IPS DF 6.9 (cell line): ENCODE measurements around the gene LIF.

Experiments
- DNase-seq: peaks from one replicate; pipeline ENCODE4 v3.0.0-alpha.2; 2013; ENCODE audit warnings: low read depth, low spot score
- H3K27ac ChIP-seq: one replicate; pipeline ENCODE4 v1.5.1; 2013; ENCODE audit warnings: low read length, control low read depth
- H3K27me3 ChIP-seq: 2 replicates; pipeline ENCODE4 v1.6.1; 2013; ENCODE audit warnings: mild to moderate bottlenecking, low read length; ENCODE audit not compliant: control insufficient read depth, insufficient read depth
- H3K36me3 ChIP-seq: 2 replicates; pipeline ENCODE4 v1.6.1; 2013; ENCODE audit warnings: low read length; ENCODE audit not compliant: control insufficient read depth, insufficient read depth
- H3K4me1 ChIP-seq: 2 replicates; pipeline ENCODE4 v1.6.1; 2013; ENCODE audit warnings: low read length; ENCODE audit not compliant: control insufficient read depth, insufficient read depth
- H3K4me3 ChIP-seq: 2 replicates; pipeline ENCODE4 v1.5.1; 2013; ENCODE audit warnings: mild to moderate bottlenecking, low read length
- H3K9me3 ChIP-seq: 2 replicates; pipeline ENCODE4 v1.6.1; 2013; ENCODE audit warnings: low read length, inconsistent platforms; ENCODE audit not compliant: control insufficient read depth, insufficient read depth
- WGBS: extraction: QIAGEN DNeasy Blood & Tissue Kit; methylation state at CpG from one replicate; pipeline ENCODE4 v1.1.7; 2013; ENCODE audit warnings: mixed read lengths, missing lambda C conversion rate; ENCODE audit not compliant: insufficient read length, insufficient coverage; 5-methylcytosine and 5-hydroxymethylcytosine counted together

Gene LIF

DNA sequence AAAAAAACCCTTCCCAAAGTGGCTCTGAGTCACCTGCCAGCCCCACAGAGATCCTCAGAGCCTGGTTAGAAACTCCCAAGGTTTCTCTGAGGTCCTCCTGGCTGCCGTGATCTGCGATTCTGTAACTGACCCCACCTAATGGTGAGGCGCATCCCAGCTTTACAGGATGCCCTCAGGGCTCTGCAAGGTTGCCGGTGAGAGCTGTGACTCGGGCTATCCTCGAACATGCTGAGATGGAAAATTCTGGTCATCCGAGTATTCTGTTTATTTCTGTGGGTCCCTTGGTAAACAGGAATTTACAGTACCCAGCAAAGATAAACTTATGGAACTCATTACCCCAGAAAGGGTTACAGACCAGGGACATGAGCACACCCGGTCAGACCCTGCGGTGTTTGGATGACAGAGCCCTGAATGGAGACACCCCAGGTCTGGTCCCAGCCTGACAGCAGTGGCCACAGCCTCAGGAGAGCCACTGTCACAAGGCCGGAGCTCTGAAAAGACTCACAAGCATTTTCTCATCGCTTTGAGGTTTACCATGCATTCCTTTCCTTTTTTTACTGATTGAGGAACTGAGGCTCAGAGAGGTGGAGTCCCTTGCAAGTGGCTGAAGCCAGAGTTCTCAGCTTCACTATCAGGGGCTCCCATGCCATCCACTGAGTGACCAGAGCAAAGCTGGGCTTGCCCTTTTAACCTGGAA lies 22.2 kb downstream of the LIF start:
- DNase-seq = no peak
- no peak overlapping the region for H3K4me3 ChIP-seq
- whole genome bisulfite sequencing = no CpG with 5 or more reads among the region's 11 CpGs
- no peaks in the 10 kb centered on the region for H3K27me3 ChIP-seq
- peaks cover 3% of the 10 kb centered on the region; the same call in 1 of the 2 replicates for H3K4me1 ChIP-seq
- H3K27ac ChIP-seq = no peak overlapping the region
- H3K36me3 ChIP-seq = no peaks in the 10 kb centered on the region
- H3K9me3 ChIP-seq = no peaks in the 10 kb centered on the region

DNA sequence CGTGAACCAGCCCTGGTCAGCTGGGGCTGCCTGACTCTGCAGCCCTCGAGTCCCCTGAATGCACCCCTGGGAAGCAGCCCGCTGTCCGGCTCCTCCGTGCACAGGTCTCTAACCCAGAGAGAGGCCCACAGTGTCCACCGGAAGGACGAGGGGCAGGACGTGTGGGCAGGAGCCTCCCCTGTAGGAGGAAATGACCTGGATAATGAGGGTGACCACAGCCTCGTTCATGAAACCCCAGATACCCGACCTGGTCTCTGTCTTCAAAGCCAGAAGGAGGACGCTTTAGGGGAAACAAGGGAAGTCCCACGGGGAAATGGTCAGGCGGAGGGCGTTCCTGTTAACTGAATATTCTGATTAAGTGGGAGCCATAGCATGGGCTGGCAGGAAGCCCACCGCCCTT lies 23.3 kb downstream of the LIF start:
- no peaks in the 10 kb centered on the region for H3K4me1 ChIP-seq
- WGBS = no CpG with 5 or more reads among the region's 15 CpGs
- H3K27ac ChIP-seq = no peak overlapping the region

DNA sequence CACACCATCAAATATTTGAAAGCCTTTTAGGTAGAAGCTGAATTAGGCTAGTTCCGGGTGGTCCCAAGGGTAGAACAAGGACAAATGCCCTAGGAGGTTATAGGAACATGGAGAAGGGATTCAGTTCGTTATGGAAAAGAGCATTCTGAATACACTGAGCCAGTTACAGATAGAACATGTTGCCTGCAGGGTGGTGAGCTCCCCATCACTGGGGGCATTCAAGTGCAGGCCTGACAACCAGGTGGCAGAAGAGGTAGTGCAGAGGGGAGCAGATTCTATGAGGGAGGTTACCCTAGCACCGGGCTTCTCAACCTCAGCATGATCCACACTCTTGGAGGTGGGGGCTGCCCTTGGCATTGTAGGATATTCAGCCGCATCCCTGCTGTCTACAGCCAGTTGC lies 24.2 kb downstream of the LIF start:
- Histone ChIP-seq H3K36me3 (no peaks in the 10 kb centered on the region), H3K4me1 (no peaks in the 10 kb centered on the region), H3K27me3 (no peaks in the 10 kb centered on the region), H3K4me3 (no peak overlapping the region), H3K27ac (no peak overlapping the region), H3K9me3 (no peaks in the 10 kb centered on the region)
- no CpG with 5 or more reads among the region's 4 CpGs for WGBS
- no peak for DNase-seq

More for the DNA sequence above, 23.3 kb downstream of the LIF start:
- Histone ChIP-seq H3K36me3 (no peaks in the 10 kb centered on the region), H3K4me3 (no peak overlapping the region), H3K9me3 (no peaks in the 10 kb centered on the region), H3K27me3 (no peaks in the 10 kb centered on the region)
- DNase-seq = no peak

DNA sequence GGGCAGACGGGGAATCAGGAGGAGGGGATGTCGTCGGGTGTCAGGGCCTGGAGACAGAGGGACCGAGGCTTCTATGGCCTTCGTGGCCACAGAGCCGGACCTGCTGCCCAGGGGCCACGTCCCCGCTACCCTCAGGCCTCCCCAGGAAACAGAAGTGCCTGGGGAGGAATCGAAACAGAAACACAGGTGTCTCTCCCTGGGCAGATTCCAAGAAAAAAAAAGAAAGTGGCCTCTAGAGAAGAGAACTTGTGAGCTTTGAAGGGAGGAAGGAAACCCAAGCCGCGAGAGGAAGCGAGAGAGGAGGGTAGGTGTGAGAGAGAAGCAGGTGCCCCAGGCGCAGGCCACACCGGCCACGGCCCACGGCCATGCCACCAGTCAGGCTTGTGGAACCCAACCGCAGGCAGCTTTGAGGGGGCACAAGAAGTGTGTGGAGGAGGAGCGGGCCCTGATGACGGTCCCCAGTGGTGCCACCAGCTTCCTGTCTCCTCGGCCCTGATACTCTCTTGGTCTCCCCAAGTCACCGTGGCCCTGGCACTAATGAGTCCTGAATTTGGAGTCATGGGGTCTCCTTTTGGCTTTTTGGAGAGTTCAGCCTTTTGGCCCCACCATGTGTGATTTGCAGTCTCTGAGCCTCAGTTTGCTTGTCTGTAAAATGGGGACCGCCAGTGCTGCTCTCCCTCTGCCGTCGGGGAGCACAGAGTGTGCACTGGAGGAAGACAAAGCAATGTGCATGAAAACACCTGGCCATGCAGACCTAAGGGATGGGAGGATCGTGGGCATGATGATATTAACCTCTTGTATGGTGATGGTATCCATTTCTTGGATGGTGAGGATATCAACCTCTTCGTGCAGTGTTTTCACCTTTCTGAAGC lies 25.2 kb downstream of the LIF start:
- no CpG with 5 or more reads among the region's 26 CpGs for WGBS

DNA sequence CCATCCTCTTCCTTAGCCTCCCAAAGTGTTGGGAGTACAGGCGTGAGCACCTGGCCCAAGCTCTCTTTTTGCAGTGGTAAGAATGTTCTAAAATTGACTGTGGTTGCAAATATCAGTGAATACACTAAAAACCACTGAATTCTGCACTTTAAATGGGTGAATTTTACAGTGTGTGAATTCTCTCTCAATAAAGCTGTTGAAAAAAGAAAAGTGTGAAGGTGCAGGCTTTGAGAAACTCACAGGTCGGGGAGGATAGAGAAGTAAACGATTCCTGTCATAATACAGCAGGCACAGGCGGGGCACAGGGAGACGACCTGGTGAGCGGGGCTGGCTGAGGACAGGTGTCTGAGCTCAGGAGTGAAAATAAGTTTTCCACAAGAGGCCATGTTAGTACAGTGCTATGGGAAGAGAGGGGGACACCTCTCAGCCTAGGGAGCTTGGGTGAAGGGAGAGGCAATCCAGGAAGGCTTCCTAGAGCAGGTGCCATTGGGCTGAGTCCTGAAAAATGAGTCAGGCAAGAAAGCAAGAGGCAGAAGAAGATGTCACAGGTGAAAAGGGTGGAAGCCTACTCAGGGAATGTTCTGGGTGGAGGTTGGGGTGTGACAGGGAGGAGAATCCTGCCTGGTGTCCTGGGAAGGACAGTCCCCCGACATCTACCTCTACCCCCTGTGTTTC lies 26.1 kb downstream of the LIF start:
- Histone ChIP-seq H3K4me3 (no peak overlapping the region), H3K27ac (no peak overlapping the region), H3K4me1 (no peaks in the 10 kb centered on the region), H3K9me3 (no peaks in the 10 kb centered on the region), H3K36me3 (no peaks in the 10 kb centered on the region), H3K27me3 (no peaks in the 10 kb centered on the region)
- DNase-seq = no peak
- WGBS = no CpG with 5 or more reads among the region's 7 CpGs

More for the DNA sequence above, 25.2 kb downstream of the LIF start:
- Histone ChIP-seq H3K9me3 (no peaks in the 10 kb centered on the region), H3K27me3 (no peaks in the 10 kb centered on the region), H3K36me3 (no peaks in the 10 kb centered on the region), H3K4me3 (no peak overlapping the region), H3K4me1 (no peaks in the 10 kb centered on the region), H3K27ac (no peak overlapping the region)
- no peak for DNase-seq

DNA sequence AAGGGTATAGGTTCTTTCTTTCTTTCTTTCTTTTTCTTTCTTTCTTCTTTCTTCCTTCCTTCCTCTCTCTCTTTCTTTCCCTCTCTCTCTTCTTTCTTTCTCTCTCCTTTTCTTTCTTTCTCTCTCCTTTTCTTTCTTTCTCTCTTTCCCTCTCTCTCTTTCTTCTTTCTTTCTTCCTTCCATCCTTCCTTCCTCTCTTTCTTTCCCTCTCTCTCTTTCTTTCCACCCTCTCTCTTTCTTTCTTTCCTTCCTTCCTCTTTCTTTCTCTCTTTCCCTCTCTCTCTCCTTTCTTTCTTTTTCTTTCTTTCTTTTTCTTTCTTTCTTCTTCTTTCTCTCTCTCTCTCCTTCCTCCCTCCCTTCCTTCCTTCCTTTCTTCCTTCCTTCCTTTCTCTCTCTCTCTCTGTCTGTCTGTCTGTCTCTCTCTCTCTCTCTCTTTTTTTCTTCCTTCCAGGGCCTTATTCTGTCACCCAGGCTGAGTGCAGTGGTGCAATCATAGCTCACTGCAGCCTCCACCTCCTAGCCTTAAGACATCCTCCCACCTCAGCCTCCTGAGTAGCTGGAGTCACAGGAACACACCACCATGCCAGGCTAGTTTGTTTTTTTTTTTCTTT lies 26.8 kb downstream of the LIF start:
- no peaks in the 10 kb centered on the region for H3K36me3 ChIP-seq
- H3K4me3 ChIP-seq = no peak overlapping the region
- H3K27me3 ChIP-seq = no peaks in the 10 kb centered on the region
- H3K27ac ChIP-seq = no peak overlapping the region
- peaks cover 3% of the 10 kb centered on the region; the same call in 1 of the 2 replicates for H3K4me1 ChIP-seq
- H3K9me3 ChIP-seq = no peaks in the 10 kb centered on the region
- no peak for DNase-seq

DNA sequence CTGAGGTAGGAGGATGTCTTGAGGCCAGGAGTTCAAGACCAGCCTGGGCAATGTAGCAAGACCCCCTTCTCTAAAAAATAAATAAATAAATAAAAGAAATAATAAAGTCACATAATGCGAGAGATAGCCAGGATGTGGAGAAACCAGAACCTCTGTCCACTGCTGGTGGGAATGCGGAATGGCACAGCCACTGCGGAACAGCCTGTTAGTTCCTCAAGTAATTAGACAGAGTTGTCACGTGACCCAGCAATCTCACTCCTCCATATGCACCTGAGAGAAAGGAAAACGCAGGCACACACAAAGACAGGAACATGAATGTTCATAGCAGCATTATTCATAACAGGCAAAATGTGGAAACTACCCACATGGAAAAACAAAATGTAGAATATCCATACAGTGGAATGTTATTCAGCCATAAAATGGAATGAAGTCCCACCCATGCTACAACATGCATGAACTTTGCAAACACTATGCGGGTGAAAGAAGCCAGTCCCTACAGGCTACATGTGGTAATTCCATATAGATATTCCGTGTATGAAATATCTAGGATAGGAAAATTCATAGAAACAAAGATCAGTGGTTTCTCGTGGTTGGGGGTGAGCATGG lies 27.4 kb downstream of the LIF start:
- no peak overlapping the region for H3K27ac ChIP-seq
- H3K27me3 ChIP-seq = no peaks in the 10 kb centered on the region
- H3K36me3 ChIP-seq = no peaks in the 10 kb centered on the region
- H3K4me1 ChIP-seq = peaks cover 6% of the 10 kb centered on the region; the same call in 1 of the 2 replicates
- no peak overlapping the region for H3K4me3 ChIP-seq
- WGBS = no CpG with 5 or more reads among the region's 8 CpGs
- no peak for DNase-seq
- no peaks in the 10 kb centered on the region for H3K9me3 ChIP-seq

DNA sequence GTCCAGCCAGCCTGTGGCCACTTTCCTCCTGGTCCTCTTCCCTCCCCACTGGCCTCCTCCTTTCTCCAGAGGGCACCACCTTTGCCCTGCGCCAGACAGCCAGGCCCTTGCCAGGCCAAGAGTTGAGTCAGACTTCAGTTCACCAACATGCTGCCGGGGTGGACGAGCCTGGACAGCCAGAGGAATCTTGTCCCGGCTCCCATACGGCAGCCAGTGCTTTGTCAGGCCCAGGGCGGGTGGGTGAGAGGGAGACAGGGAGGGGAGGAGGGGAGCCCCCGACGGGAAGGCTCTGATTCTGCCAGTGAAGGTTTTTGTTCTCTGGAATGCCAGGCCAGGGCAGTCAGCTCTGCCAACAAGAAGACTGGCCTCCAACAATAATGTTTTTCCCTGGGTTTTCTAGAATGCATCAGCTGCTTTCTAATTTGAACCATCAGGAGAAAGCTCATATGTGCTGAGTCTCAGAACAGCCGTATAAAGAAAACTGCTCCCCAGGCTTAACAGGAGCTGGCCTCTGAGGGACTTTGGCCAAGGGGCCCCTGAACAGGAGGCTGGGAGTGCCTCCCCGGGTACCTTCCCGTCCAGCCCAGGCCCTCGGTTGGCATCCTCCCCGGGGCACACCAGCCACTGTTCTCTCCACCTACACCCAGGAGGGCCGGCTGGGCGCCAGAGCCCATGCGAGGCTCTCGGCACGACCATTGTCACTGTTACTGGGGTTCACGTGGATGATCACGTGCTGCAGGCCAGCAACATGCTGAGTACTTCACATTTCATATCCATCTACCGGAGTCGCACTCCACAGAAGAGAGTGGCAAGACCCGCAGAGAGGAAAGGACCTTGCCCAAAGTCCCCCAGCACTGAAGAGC lies 28.6 kb downstream of the LIF start:
- Histone ChIP-seq H3K36me3 (no peaks in the 10 kb centered on the region), H3K4me3 (no peak overlapping the region), H3K9me3 (no peaks in the 10 kb centered on the region), H3K27me3 (no peaks in the 10 kb centered on the region), H3K4me1 (peaks cover 6% of the 10 kb centered on the region; the same call in 1 of the 2 replicates), H3K27ac (no peak overlapping the region)
- DNase-seq = no peak
- WGBS = no CpG with 5 or more reads among the region's 23 CpGs

DNA sequence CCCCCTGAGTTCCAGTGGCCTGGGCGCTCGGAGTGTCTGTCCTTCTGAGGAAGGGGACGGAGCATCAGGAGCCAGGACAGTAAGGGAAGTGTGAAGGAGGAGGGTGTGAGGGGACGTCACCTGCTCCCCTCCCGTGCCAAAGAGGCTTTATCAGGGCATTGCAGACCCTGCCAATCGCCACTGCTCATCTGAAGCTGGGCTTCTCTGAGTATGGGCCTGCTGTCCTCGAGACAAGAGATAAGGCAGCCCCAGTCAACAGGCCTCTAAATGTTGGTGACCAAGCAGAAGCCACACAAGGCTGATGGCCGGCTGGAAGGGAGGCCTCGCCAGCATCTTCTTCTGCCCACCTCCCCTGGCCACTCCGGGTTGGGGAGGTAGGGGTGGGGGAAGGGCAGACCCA lies 29.8 kb downstream of the LIF start:
- DNase-seq = no peak
- no peaks in the 10 kb centered on the region for H3K36me3 ChIP-seq
- no peaks in the 10 kb centered on the region for H3K9me3 ChIP-seq
- no CpG with 5 or more reads among the region's 10 CpGs for WGBS
- no peak overlapping the region for H3K4me3 ChIP-seq
- H3K27me3 ChIP-seq = no peaks in the 10 kb centered on the region
- no peak overlapping the region for H3K27ac ChIP-seq
- H3K4me1 ChIP-seq = peaks cover 6% of the 10 kb centered on the region; the same call in 1 of the 2 replicates
